AG04449 (cell line): ENCODE data around the gene SNRNP200.
A peak's percentile ranks its signal among the peaks of the same experiment; 100 is the strongest.

ENCODE experiments used
- CTCF ChIA-PET: fragments of 350-600 bp; formaldehyde crosslinking; extraction: SDS; loops from one replicate; lab custom pipeline; 2021; ENCODE audit warnings: antibody characterized with exemption; lab: Yijun Ruan, JAX
- POLR2A ChIA-PET: fragments of 400-600, 350-600 bp; formaldehyde crosslinking; extraction: SDS; loops from one replicate; lab custom pipeline; 2020; ENCODE audit warnings: antibody characterized with exemption, inconsistent platforms; lab: Yijun Ruan, JAX
- DNase-seq: peaks from one replicate; pipeline ENCODE4 v3.0.0-alpha.2; 2010; ENCODE audit warnings: low read depth, low spot score
- H3K4me3 ChIP-seq: 2 replicates; pipeline ENCODE4 v1.5.1; 2011; ENCODE audit warnings: low read depth, mild to moderate bottlenecking, control low read depth, low read length
- TF ChIP-seq, protein P1 (sequence below): IDR thresholded peaks from one replicate; pipeline ENCODE4 v1.5.1; 2011; ENCODE audit warnings: mild to moderate bottlenecking, moderate library complexity, low read length, control low read depth, inconsistent platforms; ENCODE audit not compliant: insufficient read depth; ENCODE audit errors: missing control alignments

SNRNP200 gene

GRCh38 chr2:96305091-96305978 is at the start of gene SNRNP200:
TSS of gene SNRNP200 (minus strand) at chr2:96305546. CDS start at chr2:96305437, 109 bp downstream.
- TF ChIP-seq, protein P1, sequence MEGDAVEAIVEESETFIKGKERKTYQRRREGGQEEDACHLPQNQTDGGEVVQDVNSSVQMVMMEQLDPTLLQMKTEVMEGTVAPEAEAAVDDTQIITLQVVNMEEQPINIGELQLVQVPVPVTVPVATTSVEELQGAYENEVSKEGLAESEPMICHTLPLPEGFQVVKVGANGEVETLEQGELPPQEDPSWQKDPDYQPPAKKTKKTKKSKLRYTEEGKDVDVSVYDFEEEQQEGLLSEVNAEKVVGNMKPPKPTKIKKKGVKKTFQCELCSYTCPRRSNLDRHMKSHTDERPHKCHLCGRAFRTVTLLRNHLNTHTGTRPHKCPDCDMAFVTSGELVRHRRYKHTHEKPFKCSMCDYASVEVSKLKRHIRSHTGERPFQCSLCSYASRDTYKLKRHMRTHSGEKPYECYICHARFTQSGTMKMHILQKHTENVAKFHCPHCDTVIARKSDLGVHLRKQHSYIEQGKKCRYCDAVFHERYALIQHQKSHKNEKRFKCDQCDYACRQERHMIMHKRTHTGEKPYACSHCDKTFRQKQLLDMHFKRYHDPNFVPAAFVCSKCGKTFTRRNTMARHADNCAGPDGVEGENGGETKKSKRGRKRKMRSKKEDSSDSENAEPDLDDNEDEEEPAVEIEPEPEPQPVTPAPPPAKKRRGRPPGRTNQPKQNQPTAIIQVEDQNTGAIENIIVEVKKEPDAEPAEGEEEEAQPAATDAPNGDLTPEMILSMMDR = no peak
- H3K4me3 ChIP-seq = peak within 1 kb of the TSS; percentile 99
- DNase-seq = no peak
- ChIA-PET CTCF (interaction anchor here (0.9 to 4.3 kb wide), 4 partner anchors 9 to 205 kb away, joined by 3 to 18 read pairs (median 4); no protein-coding TSS in a partner anchor), POLR2A (interaction anchor here (0.9 kb wide), 1 partner anchor 39 kb away, joined by 3 read pairs; no protein-coding TSS in a partner anchor)

- POLR2A ChIA-PET = no interaction called here
- CTCF ChIA-PET = no interaction called here
- H3K4me3 ChIP-seq = no peak overlapping the region
- no peak for DNase-seq
- TF ChIP-seq, protein P1 = no peak
Observed at GRCh38 chr2:96354492-96354891, 49.1 kb upstream of the SNRNP200 start.

- CTCF ChIA-PET = interaction anchor here (1.0 kb wide), 1 partner anchor 156 kb away, joined by 4 read pairs; no protein-coding TSS in a partner anchor
- DNase-seq = no peak
- TF ChIP-seq, protein P1 = no peak
- H3K4me3 ChIP-seq = no peak overlapping the region
- POLR2A ChIA-PET = no interaction called here
Observed at GRCh38 chr2:96353606-96354101, 48.3 kb upstream of the SNRNP200 start.

GRCh38 chr2:96353032-96353561 is 47.8 kb upstream of the SNRNP200 start:
- ChIA-PET POLR2A (no interaction called here), CTCF (interaction anchor here (1.0 kb wide), 1 partner anchor 156 kb away, joined by 4 read pairs; no protein-coding TSS in a partner anchor)
- TF ChIP-seq, protein P1 = no peak
- no peak for DNase-seq
- no peak overlapping the region for H3K4me3 ChIP-seq

DNA sequence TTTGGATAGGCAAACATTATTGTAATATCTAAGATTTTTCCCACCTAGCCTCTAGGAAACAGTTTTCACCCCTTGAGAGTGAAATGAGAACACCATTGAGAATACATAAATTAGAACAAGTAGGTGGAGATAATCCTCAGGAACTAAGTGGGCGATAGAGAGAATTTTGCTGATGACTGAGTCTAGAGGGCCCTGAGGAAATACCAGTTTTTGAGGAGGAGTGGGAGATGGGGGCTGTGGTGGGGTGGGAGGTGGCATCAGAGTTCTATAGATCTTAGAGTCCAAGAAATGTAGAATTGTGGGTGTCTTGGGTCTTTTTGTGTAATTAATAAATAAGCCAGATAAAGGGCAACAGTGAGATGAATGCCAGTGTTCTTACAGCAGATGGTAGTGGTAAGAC is 42.0 kb upstream of the SNRNP200 start:
- ChIA-PET POLR2A (no interaction called here), CTCF (interaction anchor here (1.1 kb wide), 1 partner anchor 9 kb away, joined by 4 read pairs; no protein-coding TSS in a partner anchor)
- H3K4me3 ChIP-seq = no peak overlapping the region
- TF ChIP-seq, protein P1 = no peak
- DNase-seq = no peak

DNA sequence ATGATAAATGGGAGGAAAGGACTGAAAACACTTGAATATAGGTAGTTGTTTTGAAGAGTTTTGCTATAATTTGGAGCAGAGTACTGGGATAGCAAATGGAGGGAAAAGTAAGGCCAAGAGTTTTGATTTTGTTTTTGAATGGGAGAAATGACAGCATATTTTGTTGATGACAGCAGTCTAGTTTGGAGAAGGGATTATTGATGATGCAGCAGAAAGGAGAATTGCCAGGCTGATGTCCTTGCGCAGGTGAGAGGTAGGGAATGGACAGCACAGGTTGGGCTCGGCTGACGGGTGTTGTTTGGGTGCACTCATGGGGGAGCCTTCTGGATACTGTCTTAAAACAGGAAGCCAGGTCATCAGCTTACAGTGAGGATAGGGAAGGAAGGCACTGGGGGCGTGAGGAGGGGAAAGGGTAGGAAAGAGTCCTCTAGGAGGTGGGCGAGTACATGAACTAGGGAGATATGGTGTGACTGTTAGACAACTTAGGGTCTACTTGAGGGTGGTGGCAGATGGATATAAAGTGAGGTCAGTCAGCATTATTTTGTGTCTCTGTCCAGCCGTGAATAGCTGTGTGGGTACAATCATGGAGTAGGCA is 40.6 kb upstream of the SNRNP200 start:
- POLR2A ChIA-PET = no interaction called here
- CTCF ChIA-PET = interaction anchor here (0.9 to 2.2 kb wide), 2 partner anchors 62 to 163 kb away, joined by 3 to 7 read pairs; no protein-coding TSS in a partner anchor
- DNase-seq = no peak
- TF ChIP-seq, protein P1 = no peak
- H3K4me3 ChIP-seq = no peak overlapping the region
